GM18520 (cell line): ENCODE data around the gene CNGA3.
A peak's percentile ranks its signal among the peaks of the same experiment; 100 is the strongest.

Source experiments
- ATAC-seq: cut with Tn5 transposase; IDR thresholded peaks from one replicate; pipeline ENCODE4 v1.9.1; 2021; ENCODE audit not compliant: unreplicated experiment

Gene CNGA3

DNA sequence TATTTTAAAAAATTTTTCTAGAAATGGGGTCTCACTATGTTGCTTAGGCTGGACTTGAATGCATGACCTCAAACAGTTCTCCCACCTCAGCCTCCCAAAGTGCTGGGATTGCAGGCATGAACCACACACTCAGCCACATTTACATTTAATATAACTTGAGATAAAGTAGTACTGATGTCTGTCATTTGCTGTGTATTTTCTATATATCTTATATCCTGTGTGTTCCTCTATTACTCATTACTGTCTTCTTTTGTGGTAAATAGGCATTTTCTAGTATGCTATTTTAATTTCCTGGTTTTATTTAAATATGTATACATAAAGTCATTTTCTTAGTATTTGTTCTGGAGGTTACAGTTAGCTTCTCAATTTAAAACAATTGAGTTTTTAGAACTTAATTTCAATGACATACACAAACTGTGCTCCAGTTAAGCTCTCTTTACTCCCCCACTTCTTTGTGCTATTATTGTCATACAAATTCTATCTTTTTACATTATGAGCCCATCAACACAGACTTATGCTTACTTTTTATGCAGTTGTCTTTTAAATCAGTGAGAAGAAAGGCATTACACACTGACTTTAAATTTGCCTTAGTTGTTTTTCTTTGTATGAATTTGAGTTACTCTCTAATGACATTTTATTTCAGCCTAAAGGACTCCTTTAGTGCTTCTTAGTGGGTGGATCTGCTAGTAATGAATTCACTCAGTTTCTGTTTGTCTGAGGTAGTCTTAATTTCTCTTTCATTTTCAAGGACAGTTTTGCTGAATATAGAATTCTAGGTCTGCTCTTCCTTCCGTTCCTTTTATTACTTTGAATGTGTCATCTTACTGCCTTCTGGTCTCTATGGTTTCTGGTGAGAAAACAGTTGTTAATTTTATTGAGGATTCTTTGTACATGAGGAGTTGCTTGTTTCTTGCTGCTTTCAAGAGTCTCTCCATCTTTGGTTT, 92.2 kb downstream of the CNGA3 start:
- no peak for ATAC-seq

DNA sequence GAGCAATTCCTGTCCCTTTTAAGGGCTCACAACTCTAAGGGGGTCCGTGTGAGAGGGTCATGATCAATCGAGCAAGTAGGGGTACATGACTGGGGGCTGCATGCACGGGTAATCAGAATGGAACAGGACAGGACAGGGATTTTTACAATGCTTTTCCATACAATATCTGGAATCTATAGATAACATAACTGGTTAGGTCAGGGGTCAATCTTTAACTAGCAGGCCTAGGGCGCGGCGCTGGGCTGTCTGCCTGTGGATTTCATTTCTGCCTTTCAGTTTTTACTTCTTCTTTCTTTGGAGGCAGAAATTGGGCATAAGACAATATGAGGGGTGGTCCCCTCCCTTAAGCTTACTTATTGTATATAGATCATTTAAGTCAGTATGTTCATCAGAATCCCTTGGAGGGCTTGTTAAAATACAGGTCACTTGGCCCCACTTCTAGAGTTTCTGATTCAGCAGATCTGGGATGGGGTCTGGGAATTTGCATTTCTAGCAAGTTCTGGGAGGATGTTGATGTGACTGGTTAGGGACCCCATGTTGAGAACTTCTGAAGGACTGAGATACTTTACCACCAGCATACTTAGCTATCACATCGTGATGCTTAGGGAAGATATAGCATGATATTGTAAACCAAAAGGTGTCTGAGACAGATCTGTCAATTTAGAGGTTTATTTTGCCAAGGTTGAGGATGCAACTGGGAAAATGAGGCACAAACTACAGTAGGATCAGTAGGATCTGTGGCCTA, 95.6 kb downstream of the CNGA3 start:
- ATAC-seq, result no peak

DNA sequence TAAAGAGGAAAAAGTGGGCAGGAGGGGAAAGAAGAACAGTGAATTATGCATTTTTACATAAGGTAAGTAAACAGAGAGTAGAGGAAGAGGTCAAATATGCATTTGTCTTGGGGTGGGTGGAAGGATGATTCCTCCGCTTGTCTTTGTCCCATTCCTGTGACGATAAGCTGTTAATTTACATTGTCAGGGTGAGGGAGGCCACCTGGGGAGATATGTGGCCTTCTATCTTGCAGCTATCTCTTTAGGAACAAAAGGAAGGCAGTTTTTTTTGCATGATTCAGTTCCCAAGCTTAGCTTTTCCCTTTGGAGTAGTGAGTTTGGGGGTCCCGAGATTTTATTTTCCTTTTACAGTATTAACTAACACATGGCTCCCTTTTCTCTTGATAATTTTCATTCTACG, 96.2 kb downstream of the CNGA3 start:
- no peak for ATAC-seq

DNA sequence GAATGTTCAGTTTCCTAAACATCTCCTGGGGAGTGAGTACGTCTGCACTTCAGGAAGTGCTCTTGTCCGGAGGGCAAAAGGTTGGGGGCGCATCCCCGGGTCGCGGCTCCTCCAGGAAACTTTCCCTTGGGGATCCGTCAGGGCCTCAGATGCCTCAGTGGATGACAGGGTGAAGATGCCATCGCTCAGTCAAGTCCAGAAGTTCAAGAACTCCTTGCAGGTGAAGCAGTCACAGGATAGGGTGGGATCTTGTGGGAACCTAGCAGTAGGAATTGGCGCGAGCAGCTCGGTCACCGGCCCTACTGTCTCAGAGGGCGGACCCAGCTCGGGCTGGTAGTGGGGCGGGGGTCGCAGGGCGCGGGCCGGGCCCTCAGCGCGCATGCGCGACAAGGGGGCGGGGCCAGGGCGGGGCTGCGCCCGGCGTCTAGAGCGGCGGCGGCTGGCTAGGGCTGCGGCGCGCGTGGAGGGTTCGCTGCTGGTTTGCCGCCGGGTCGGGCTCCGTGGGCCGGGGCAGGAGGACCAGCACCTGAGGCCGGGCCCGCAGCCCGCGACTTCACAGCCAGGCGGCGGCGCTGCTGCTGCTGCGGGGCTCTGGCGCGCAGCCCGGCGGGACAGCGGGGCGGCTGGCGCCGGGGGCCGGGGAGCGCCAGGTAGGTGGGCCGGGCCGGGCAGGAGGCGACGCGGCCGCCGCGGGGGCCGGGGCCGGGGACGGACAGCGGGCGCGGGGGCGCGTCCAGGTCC, 98.3 kb downstream of the CNGA3 start, which contains the start of gene INPP4A:
INPP4A (plus strand) TSS at position 423 of the 741 bp plus-strand sequence. CDS start 75,191 bp downstream, outside the sequence.
- ATAC-seq, result peak; percentile 66

DNA sequence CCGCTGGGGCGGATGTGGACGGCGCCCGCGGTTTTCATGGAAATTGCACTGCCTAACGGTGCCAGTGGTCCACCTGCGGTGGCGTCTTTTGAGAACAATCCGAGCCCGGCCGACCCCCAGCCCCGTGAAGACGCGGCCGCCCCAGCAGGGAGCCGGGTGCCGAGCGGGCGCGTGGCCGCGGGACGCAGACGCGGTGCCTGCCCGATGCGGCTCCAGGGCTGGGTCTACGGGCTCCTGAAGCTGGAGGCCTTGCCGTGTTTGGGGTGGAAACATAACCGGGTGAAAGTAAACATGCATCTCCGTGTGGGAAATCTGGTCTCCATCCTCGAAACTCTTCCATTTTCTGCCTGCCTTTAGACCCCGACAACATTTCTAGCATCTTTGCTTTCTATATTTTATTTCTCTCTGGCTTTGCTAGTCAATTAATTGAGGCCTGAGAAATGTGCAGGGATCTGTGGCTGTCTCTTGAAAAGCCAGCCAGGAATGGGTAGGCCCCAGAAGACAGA, 99.0 kb downstream of the CNGA3 start:
- ATAC-seq, result no peak

GRCh38 chr2:98445683-98446581, 99.7 kb downstream of the CNGA3 start:
- ATAC-seq, result no peak

- no peak for ATAC-seq
Measured at GRCh38 chr2:98446850-98447249, 100.6 kb downstream of the CNGA3 start.
